HepG2 (cell line): ENCODE measurements around the gene MDP1. TPM values are rescaled to one million over a fixed set of nuclear protein-coding genes. Genes with fewer than 3 reads are reported as not detected.

Experiments
- ATRX ChIP-seq: sonication (generic); formaldehyde crosslinking; IDR thresholded peaks from 2 replicates; pipeline ENCODE4 v1.4.0; 2020; ENCODE audit warnings: missing genetic modification reagents, borderline replicate concordance
- CAMTA2 ChIP-seq: sonication (generic); formaldehyde crosslinking; IDR thresholded peaks from 2 replicates; pipeline ENCODE4 v1.4.0; 2020; ENCODE audit warnings: mild to moderate bottlenecking, missing genetic modification reagents, borderline replicate concordance
- KDM4B ChIP-seq: sonication (generic); formaldehyde crosslinking; IDR thresholded peaks from 2 replicates; pipeline ENCODE4 v1.4.0; 2020; ENCODE audit warnings: missing genetic modification reagents
- KMT2B ChIP-seq: IDR thresholded peaks from 2 replicates; pipeline ENCODE4 v1.6.1; 2016; ENCODE audit warnings: missing genetic modification reagents, missing compliant biosample characterization
- MYC ChIP-seq: sonication (generic); formaldehyde crosslinking; IDR thresholded peaks from 2 replicates; pipeline ENCODE4 v1.9.0; 2021; ENCODE audit warnings: missing genetic modification reagents, borderline replicate concordance
- PRDM10 ChIP-seq: sonication (generic); formaldehyde crosslinking; IDR thresholded peaks from 2 replicates; pipeline ENCODE4 v1.4.0; 2020; ENCODE audit warnings: low read depth, missing genetic modification reagents
- YY1 ChIP-seq: IDR thresholded peaks from 2 replicates; pipeline ENCODE4 v1.6.1; 2011; ENCODE audit warnings: low read length, low read depth, moderate library complexity, mild to moderate bottlenecking; ENCODE audit not compliant: insufficient read depth, insufficient replicate concordance
- ZFP36 ChIP-seq: fragments of 150-350 bp; IDR thresholded peaks from 2 replicates; pipeline ENCODE4 v1.6.1; 2018; ENCODE audit warnings: borderline replicate concordance, low read length, low read depth; ENCODE audit not compliant: partially characterized antibody
- ZNF737 ChIP-seq: sonication (generic); formaldehyde crosslinking; IDR thresholded peaks from 2 replicates; pipeline ENCODE4 v1.5.0; 2020; ENCODE audit warnings: missing genetic modification reagents, mild to moderate bottlenecking, borderline replicate concordance
- ZSCAN22 ChIP-seq: sonication (generic); formaldehyde crosslinking; IDR thresholded peaks from 2 replicates; pipeline ENCODE4 v1.4.0; 2020; ENCODE audit warnings: mild to moderate bottlenecking, missing genetic modification reagents
- polyA plus RNA-seq, 8 experiments: library from polyadenylated mRNA; depleted of rRNA in 3 of 8; stranded (reverse) in 7 of 8; unstranded in 1 of 8; fragments of >200 nt; fragmentation: Illumina TruSeq in 4 of 8; extraction: Trizol in 4 of 8; gene quantifications; 2 replicates each; pipeline versions ENCODE4 v1.2.1 to v1.2.3, GENCODE V29; 2011 to 2016; ENCODE audit warnings: low read depth in 4 of 8, missing spikeins in 1 of 8, mixed read lengths in 1 of 8; ENCODE audit not compliant: insufficient read depth in 1 of 8
- total RNA-seq, 5 experiments: library from RNA; depleted of rRNA; stranded (reverse); fragments of >200 nt; fragmentation: Illumina TruSeq; extraction: Trizol; gene quantifications; 2 replicates each; pipeline ENCODE4 v1.2.3, GENCODE V29; 2016; ENCODE audit warnings: low read depth in 1 of 5
- TF ChIP-seq, protein P1 (sequence below): sonication (generic); formaldehyde crosslinking; IDR thresholded peaks from 2 replicates; pipeline ENCODE4 v1.4.0; 2020; ENCODE audit warnings: missing genetic modification reagents, mild to moderate bottlenecking, borderline replicate concordance
- TF ChIP-seq, protein P2 (sequence below): sonication (generic); formaldehyde crosslinking; IDR thresholded peaks from 2 replicates; pipeline ENCODE4 v1.5.0; 2020; ENCODE audit warnings: mild to moderate bottlenecking, low read depth, missing genetic modification reagents, borderline replicate concordance

MDP1 gene
- total and polyA plus RNA-seq, 2 of the 13 experiments (the other 11 are each of a cell fraction or from before 2014, with no cell fraction given), result 44.1 to 48.7 TPM

DNA sequence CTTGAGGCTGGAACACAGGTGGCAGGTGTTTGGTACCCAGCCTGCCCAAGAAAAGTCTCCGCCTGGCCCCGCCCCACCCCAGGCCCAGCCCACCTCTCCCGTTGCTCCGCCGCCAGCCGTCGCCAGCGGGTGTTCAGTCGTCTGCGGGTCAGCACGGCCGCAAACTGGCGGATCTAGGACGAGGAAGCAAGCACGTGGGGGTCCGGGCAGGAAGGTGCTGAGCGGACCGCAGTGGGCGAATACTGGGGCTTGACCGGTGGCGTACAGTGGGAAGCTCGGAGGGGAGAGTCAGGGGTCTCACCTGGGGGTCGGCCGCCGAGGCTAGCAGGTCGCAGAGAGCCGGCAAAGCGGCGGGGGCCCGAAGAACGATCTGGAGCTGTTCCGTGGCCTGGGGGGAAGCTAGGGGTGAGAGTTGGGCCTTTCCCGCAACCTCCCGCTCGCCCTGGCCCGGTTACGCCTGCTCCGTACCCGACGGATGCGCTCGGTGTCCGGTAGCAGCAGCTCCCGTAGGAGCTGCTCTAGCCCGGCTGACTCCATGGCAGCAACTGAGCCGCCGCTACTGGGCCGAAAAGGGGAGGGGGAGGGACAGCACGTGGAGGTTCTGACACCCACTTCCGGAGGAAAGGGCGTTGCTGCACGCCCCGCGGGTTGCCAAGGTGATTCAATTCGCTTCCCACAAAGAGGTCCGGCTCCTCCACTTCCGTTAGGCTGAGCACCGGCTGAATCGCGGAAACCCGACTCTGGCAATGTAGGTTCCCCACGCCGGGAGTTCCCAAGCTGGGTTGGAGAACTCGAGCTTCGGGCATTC is 27.4 kb downstream of the MDP1 start, which contains the start of gene IPO4 (continued):
- TF ChIP-seq, protein P1, sequence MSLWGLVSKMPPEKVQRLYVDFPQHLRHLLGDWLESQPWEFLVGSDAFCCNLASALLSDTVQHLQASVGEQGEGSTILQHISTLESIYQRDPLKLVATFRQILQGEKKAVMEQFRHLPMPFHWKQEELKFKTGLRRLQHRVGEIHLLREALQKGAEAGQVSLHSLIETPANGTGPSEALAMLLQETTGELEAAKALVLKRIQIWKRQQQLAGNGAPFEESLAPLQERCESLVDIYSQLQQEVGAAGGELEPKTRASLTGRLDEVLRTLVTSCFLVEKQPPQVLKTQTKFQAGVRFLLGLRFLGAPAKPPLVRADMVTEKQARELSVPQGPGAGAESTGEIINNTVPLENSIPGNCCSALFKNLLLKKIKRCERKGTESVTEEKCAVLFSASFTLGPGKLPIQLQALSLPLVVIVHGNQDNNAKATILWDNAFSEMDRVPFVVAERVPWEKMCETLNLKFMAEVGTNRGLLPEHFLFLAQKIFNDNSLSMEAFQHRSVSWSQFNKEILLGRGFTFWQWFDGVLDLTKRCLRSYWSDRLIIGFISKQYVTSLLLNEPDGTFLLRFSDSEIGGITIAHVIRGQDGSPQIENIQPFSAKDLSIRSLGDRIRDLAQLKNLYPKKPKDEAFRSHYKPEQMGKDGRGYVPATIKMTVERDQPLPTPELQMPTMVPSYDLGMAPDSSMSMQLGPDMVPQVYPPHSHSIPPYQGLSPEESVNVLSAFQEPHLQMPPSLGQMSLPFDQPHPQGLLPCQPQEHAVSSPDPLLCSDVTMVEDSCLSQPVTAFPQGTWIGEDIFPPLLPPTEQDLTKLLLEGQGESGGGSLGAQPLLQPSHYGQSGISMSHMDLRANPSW (CRISPR knock-in tag), result peak; percentile 100; the same call in 1 of the 2 replicates
- no peak for TF ChIP-seq ZNF737 (CRISPR knock-in tag)
- TF ChIP-seq CAMTA2 (CRISPR knock-in tag), result peak; percentile 100
- TF ChIP-seq PRDM10 (CRISPR knock-in tag), result peak; percentile 92
- peak; percentile 100 for TF ChIP-seq MYC (CRISPR knock-in tag)
- TF ChIP-seq, protein P2, sequence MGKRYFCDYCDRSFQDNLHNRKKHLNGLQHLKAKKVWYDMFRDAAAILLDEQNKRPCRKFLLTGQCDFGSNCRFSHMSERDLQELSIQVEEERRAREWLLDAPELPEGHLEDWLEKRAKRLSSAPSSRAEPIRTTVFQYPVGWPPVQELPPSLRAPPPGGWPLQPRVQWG, result no peak
- peak; percentile 99 for TF ChIP-seq KMT2B
- TF ChIP-seq ATRX, result no peak
- TF ChIP-seq ZFP36, result peak; percentile 9
- peak; percentile 90 for TF ChIP-seq YY1
- TF ChIP-seq ZSCAN22 (CRISPR knock-in tag), result no peak
- TF ChIP-seq KDM4B (CRISPR knock-in tag), result peak; percentile 99
